RWPE2 (cell line): Measurements from ENCODE around the gene DLX4.

ENCODE experiments used
- ATAC-seq: fragments of 200-7000 bp; cut with Tn5 transposase; 3 replicates; pipeline ENCODE4 v1.9.1; 2021; ENCODE audit warnings: low read depth
- DNase-seq: peaks from one replicate; pipeline ENCODE4 v3.0.0-alpha.2; 2020; ENCODE audit warnings: low spot score
- H3K27ac ChIP-seq: fragments of 450-650 bp; 2 replicates; pipeline ENCODE4 v1.5.1; 2017; ENCODE audit warnings: mild to moderate bottlenecking; ENCODE audit not compliant: poor library complexity, severe bottlenecking
- H3K27me3 ChIP-seq: fragments of 250-450 bp; sonication (Bioruptor Pico); 2 replicates; pipeline ENCODE4 v1.5.1; 2021; ENCODE audit warnings: mild to moderate bottlenecking, moderate library complexity; ENCODE audit not compliant: insufficient read depth, poor library complexity, severe bottlenecking
- H3K36me3 ChIP-seq: fragments of 250-450 bp; sonication (Bioruptor Pico); 2 replicates; pipeline ENCODE4 v1.5.1; 2020; ENCODE audit warnings: low read depth, mild to moderate bottlenecking, moderate library complexity
- H3K4me1 ChIP-seq: fragments of 250-450 bp; sonication (Bioruptor Pico); 2 replicates; pipeline ENCODE4 v1.5.1; 2021; ENCODE audit warnings: mild to moderate bottlenecking, moderate library complexity; ENCODE audit not compliant: insufficient read depth, poor library complexity, severe bottlenecking
- H3K4me3 ChIP-seq: fragments of 250-450 bp; sonication (Bioruptor Pico); 2 replicates; pipeline ENCODE4 v1.5.1; 2021; ENCODE audit warnings: mild to moderate bottlenecking, moderate library complexity; ENCODE audit not compliant: severe bottlenecking
- H3K9me3 ChIP-seq: fragments of 250-450 bp; sonication (Bioruptor Pico); 2 replicates; pipeline ENCODE4 v1.5.1; 2021; ENCODE audit warnings: mild to moderate bottlenecking, moderate library complexity; ENCODE audit not compliant: severe bottlenecking
- TF ChIP-seq, protein P1 (sequence below): fragments of 450-650 bp; IDR thresholded peaks from one replicate; pipeline ENCODE4 v1.5.1; 2017; ENCODE audit warnings: mild to moderate bottlenecking, moderate library complexity; ENCODE audit not compliant: poor library complexity, severe bottlenecking

Gene DLX4, protein sequence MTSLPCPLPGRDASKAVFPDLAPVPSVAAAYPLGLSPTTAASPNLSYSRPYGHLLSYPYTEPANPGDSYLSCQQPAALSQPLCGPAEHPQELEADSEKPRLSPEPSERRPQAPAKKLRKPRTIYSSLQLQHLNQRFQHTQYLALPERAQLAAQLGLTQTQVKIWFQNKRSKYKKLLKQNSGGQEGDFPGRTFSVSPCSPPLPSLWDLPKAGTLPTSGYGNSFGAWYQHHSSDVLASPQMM

DNA sequence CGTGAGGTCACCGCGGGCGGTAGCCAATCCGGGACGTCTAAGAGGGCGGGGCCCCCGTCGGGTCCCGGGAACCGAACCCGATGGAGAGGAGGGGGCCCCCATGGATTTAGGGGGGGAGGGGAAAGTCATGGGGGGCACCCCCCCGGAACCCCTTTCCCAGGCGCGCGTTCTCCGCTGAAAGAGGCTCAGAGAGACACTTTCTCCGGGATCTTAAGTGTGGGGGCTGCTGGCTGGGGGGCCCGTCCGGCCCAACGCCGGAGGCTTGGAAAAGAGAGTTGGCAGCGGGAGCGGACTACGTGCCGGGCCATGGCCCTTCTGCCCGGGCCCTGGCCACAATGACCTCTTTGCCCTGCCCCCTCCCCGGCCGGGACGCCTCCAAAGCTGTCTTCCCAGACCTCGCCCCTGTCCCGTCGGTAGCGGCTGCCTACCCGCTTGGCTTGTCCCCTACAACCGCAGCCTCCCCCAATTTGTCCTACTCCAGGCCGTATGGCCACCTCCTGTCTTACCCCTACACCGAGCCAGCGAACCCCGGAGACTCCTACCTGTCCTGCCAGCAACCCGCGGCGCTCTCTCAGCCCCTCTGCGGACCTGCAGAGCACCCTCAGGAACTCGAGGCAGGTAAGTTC, at the start of gene DLX4:
DLX4 (plus strand) TSS at position 57 of the 626 bp plus-strand sequence; CDS start at position 336, 279 bp downstream.
- Histone ChIP-seq H3K27ac (no peak within 1 kb of the TSS), H3K9me3 (no peaks in the 10 kb centered on the region), H3K36me3 (no peaks in the 10 kb centered on the region), H3K27me3 (peaks cover 79% of the 10 kb centered on the region), H3K4me1 (no peaks in the 10 kb centered on the region), H3K4me3 (peak within 1 kb of the TSS; percentile 36)
- TF ChIP-seq, protein P1, sequence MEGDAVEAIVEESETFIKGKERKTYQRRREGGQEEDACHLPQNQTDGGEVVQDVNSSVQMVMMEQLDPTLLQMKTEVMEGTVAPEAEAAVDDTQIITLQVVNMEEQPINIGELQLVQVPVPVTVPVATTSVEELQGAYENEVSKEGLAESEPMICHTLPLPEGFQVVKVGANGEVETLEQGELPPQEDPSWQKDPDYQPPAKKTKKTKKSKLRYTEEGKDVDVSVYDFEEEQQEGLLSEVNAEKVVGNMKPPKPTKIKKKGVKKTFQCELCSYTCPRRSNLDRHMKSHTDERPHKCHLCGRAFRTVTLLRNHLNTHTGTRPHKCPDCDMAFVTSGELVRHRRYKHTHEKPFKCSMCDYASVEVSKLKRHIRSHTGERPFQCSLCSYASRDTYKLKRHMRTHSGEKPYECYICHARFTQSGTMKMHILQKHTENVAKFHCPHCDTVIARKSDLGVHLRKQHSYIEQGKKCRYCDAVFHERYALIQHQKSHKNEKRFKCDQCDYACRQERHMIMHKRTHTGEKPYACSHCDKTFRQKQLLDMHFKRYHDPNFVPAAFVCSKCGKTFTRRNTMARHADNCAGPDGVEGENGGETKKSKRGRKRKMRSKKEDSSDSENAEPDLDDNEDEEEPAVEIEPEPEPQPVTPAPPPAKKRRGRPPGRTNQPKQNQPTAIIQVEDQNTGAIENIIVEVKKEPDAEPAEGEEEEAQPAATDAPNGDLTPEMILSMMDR, result no peak
- DNase-seq, result no peak
- ATAC-seq, result no peak

DNA sequence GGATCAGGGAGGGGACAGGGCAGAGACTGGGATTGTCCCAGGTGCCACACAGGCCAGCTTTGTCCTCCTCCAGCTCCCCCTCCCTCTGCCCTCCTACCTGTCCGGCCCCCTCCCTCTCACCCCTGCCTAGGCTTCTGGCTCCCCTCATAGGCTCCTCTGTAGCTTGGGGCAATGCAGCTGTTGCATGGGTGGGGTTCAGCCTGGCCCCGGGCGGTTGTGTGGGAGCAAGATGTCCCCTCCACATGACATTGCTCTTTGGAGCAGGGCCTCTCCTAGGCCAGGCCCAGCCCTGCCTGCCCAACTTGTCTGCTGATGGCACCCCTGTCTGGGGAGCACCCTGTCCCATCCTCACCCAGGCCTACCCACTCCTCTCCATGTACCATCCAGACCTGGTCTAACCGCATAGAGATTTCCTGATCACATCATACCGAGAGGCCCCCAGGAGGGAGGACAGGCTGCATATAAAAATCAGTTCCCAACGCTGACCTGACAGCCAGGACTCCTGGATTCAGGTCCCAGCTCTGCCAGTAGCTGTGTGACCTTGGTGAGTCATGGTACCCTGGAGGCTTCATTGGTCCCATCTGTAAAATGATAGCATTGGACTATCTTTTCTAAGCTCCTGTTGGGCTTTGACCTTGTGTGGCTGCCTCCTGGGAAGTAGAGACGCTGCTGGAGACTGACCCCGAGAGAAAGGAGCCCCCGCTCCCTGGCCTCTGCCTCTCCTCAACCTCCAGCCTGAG, 48.8 kb upstream of the DLX4 start:
- H3K9me3 ChIP-seq, result no peaks in the 10 kb centered on the region
- H3K4me3 ChIP-seq, result no peak overlapping the region
- TF ChIP-seq, protein P1, result no peak
- no peaks in the 10 kb centered on the region for H3K4me1 ChIP-seq
- H3K36me3 ChIP-seq, result no peaks in the 10 kb centered on the region
- H3K27me3 ChIP-seq, result no peaks in the 10 kb centered on the region
- DNase-seq (no peak), ATAC-seq (no peak)
- no peak overlapping the region for H3K27ac ChIP-seq

DNA sequence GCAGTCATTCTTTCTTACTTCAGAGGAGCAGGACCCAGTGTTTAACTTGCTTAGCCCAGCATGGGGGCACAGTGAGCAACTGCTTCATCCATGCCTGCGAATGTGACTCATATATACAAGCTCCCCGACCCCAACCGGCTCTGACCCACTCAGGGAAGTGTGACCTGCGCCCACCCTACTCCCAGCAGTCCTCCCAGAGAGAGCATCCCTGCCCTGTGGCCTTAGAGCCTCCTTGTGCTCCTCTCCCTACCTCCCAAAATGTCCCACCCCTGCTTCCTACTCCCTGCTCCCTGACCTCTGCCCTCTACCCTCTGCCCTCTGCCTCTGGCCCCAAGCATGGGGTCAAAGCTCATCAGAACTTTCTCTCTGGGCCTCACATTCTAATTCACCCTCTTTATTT, 46.9 kb upstream of the DLX4 start:
- no peaks in the 10 kb centered on the region for H3K36me3 ChIP-seq
- TF ChIP-seq, protein P1, result no peak
- H3K9me3 ChIP-seq, result no peaks in the 10 kb centered on the region
- H3K27me3 ChIP-seq, result no peaks in the 10 kb centered on the region
- no peak overlapping the region for H3K27ac ChIP-seq
- no peak overlapping the region for H3K4me3 ChIP-seq
- ATAC-seq (no peak), DNase-seq (no peak)
- H3K4me1 ChIP-seq, result no peaks in the 10 kb centered on the region

DNA sequence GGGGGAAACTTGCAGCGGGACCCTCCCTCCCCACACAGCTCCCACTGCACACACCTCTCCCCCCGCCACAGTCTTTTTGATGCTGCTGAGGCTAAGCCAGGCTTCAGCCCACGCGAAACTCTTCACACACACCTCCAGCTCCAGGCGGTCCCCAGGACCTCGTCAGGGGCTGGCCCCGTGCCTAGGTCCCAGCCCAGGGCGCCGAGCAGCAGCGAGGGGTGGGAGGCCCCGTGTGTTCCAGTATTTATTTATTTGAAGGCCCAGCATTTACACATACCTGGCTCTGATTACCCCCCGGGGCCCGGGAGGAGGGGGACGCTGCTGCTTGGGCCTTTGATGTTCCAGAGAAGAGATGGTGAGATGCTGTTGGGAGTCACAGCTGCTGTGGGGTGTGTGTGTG, 44.9 kb upstream of the DLX4 start:
- H3K36me3 ChIP-seq, result no peaks in the 10 kb centered on the region
- H3K27me3 ChIP-seq, result no peaks in the 10 kb centered on the region
- no peaks in the 10 kb centered on the region for H3K9me3 ChIP-seq
- H3K4me1 ChIP-seq, result peaks cover 10% of the 10 kb centered on the region
- no peak overlapping the region for H3K27ac ChIP-seq
- TF ChIP-seq, protein P1, result no peak
- DNase-seq (no peak), ATAC-seq (no peak)
- no peak overlapping the region for H3K4me3 ChIP-seq
